RWPE1 (cell line): ENCODE measurements around the gene RAB18.
A peak's percentile ranks its signal among the peaks of the same experiment; 100 is the strongest.
"Not testable (repeated sequence)": the region's sequence is repeated elsewhere in the genome, so short reads cannot be mapped to it uniquely, and the experiment has no call there.

Experiments used
- CTCF ChIA-PET: fragments of 350-600 bp; sonication (Branson Sonifier 250); formaldehyde crosslinking; extraction: SDS; loops from one replicate; lab custom pipeline; 2021; lab: Yijun Ruan, JAX
- POLR2A ChIA-PET: fragments of 400-600 bp; formaldehyde crosslinking; extraction: SDS; loops from one replicate; lab custom pipeline; 2020; ENCODE audit warnings: antibody characterized with exemption; ENCODE audit not compliant: low non-redundant PET; lab: Yijun Ruan, JAX
- DNase-seq: peaks from one replicate; pipeline ENCODE4 v3.0.0; 2012; ENCODE audit warnings: low spot score
- H3K27ac ChIP-seq: fragments of 450-650 bp; 2 replicates; pipeline ENCODE4 v1.5.1; 2017
- CTCF ChIP-seq: fragments of 450-650 bp; conservative IDR thresholded peaks from 2 replicates; pipeline ENCODE4 v1.5.1; 2017; ENCODE audit warnings: low read depth, mild to moderate bottlenecking

The RAB18 gene

GRCh38 chr10:27464993-27465392 is 39.1 kb upstream of the RAB18 start:
- no peak for DNase-seq
- ChIA-PET POLR2A (no interaction called here), CTCF (no interaction called here)
- no peak for TF ChIP-seq CTCF
- H3K27ac ChIP-seq, result no peak overlapping the region

GRCh38 chr10:27465596-27465995 is 38.5 kb upstream of the RAB18 start:
- H3K27ac ChIP-seq, CTCF ChIA-PET, DNase-seq, POLR2A ChIA-PET: not testable (repeated sequence)

DNA sequence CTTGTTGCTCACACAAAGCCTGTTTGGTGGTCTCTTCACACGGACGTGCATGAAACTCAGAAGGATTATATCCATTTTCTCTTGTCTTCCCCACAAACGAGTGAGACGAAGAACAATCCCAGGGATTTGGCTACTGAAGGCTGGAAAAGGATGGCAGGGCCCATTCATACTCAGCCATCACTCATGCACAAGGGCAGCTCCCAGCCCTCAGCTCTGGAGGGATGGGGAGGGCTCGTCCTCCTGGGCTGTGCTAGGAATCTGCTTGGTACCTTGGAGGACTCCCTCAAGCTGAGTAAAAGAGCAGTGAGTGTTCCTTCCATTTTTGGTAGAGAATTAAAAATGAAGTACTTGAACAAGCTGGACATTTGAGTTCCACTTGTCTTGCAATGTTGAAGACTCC is 33.2 kb upstream of the RAB18 start:
- ChIA-PET CTCF (interaction anchor here (0.7 to 0.8 kb wide), 2 partner anchors 25 to 271 kb away, joined by 4 read pairs; no protein-coding TSS in a partner anchor), POLR2A (no interaction called here)
- H3K27ac ChIP-seq, result no peak overlapping the region
- DNase-seq, result no peak
- TF ChIP-seq CTCF, result no peak

- POLR2A ChIA-PET, result no interaction called here
Measured at GRCh38 chr10:27474741-27475140, 29.4 kb upstream of the RAB18 start.

GRCh38 chr10:27479016-27479415 is 25.1 kb upstream of the RAB18 start:
- POLR2A ChIA-PET, result no interaction called here
- TF ChIP-seq CTCF, result no peak
- CTCF ChIA-PET, result interaction anchor here (0.6 kb wide), 1 partner anchor 21 kb away, joined by 3 read pairs; no protein-coding TSS in a partner anchor
- DNase-seq, result peak; percentile 19
- H3K27ac ChIP-seq, result no peak overlapping the region

More at GRCh38 chr10:27474741-27475140, 29.4 kb upstream of the RAB18 start:
- peak overlapping the region; percentile 92 for H3K27ac ChIP-seq
- DNase-seq, result peak; percentile 62
- CTCF ChIA-PET, result interaction anchor here (0.7 to 1.0 kb wide), 2 partner anchors 147 to 919 kb away, joined by 3 read pairs; no protein-coding TSS in a partner anchor
- TF ChIP-seq CTCF, result no peak

DNA sequence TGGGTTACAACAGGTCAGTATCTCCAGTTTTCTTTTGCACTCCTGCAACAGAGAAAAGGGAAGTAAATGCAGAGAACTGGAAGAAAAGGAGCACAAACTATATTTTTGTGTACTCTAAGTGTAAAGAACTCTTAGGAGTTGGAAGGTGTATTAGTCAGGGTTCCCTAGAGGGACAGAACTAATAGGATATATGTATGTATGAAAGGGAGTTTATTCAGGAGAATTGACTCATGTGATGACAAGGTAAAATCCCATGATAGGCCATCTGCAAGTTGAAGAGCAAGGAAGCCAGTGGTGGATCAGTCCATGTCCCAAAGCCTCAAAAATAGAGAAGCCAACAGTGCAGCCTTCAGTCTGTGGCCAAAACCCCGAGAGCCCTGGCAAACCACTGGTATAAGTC is 22.6 kb upstream of the RAB18 start:
- ChIA-PET POLR2A (no interaction called here), CTCF (interaction anchor here (0.6 kb wide), 1 partner anchor 1883 kb away, joined by 4 read pairs; no protein-coding TSS in a partner anchor)
- no peak for TF ChIP-seq CTCF
- DNase-seq, result no peak
- H3K27ac ChIP-seq, result no peak overlapping the region
